Gastrocnemius medialis (tissue), 4 donors: ENCODE measurements around the gene ABCG2. TPM values are rescaled to one million over a fixed set of nuclear protein-coding genes. Genes with fewer than 3 reads are reported as not detected.

Experiments used
- ATAC-seq, 2 donors: fragments of 150-250 bp; one replicate each; pipeline ENCODE4 v1.9.1; 2016
- DNase-seq, 2 donors: peaks; one replicate each; pipeline ENCODE4 v3.0.0-alpha.2; 2019
- H3K27ac ChIP-seq, 4 donors: fragments of 200-600 bp; sonication (generic); 1 replicate in 1 of 4; 2 replicates in 3 of 4; pipeline ENCODE4 v1.5.1; 2016 to 2018; ENCODE audit warnings: mild to moderate bottlenecking in 2 of 4, moderate library complexity in 1 of 4
- H3K27me3 ChIP-seq, 3 donors: fragments of 200-600 bp; sonication (generic) in 2 of 3; 1 replicate in 1 of 3; 2 replicates in 2 of 3; pipeline versions ENCODE4 v1.5.1 to v1.6.0; 2016 to 2019; ENCODE audit warnings: mild to moderate bottlenecking in 1 of 3, moderate library complexity in 1 of 3
- H3K36me3 ChIP-seq, 2 donors: fragments of 200-600 bp; sonication (generic) in 1 of 2; one replicate each; pipeline ENCODE4 v1.5.1; 2017 to 2018
- H3K4me1 ChIP-seq, 2 donors: fragments of 200-600 bp; sonication (generic) in 1 of 2; one replicate each; pipeline ENCODE4 v1.5.1; 2016 to 2017; ENCODE audit warnings: mild to moderate bottlenecking in 2 of 2
- H3K4me3 ChIP-seq, 4 donors: fragments of 200-600 bp; sonication (generic) in 3 of 4; 1 replicate in 1 of 4; 2 replicates in 3 of 4; pipeline ENCODE4 v1.5.1; 2016 to 2019; ENCODE audit warnings: mild to moderate bottlenecking in 2 of 4
- H3K9me3 ChIP-seq, 3 donors: fragments of 200-600 bp; sonication (generic) in 2 of 3; 1 replicate in 1 of 3; 2 replicates in 2 of 3; pipeline ENCODE4 v1.5.1; 2016 to 2019
- POLR2A ChIP-seq, 2 donors: fragments of 450-650 bp; IDR thresholded peaks; one replicate each; pipeline ENCODE4 v1.6.1; 2017; ENCODE audit warnings: antibody characterized with exemption in 2 of 2, mild to moderate bottlenecking in 2 of 2, moderate library complexity in 2 of 2
- in situ Hi-C, 4 donors: fragments of 200-750 bp; cut with MboI; loops; one replicate each; pipeline versions ENCODE4 v1.15.0 to v1.8.0; 2017; ENCODE audit warnings: low sequenced_read_pairs in 4 of 4
- intact Hi-C: fragments of 100-400 bp; cut with DNase I; formaldehyde crosslinking; loops from one replicate; pipeline ENCODE4 v1.15.1; 2023; ENCODE audit warnings: low total_unique reads
- total RNA-seq, 4 donors: library from RNA; depleted of rRNA; stranded (reverse); fragments of >200 nt; gene quantifications; one replicate each; pipeline versions ENCODE4 v1.1.0 to v1.2.3, GENCODE V29; 2016
- TF ChIP-seq, protein P1 (sequence below), 5 experiments: fragments of 450-650 bp in 3 of 5; fragments of 200-600 bp in 2 of 5; sonication (generic) in 2 of 5; IDR thresholded peaks in 4 of 5; conservative IDR thresholded peaks in 1 of 5; 1 replicate in 4 of 5; 2 replicates in 1 of 5; pipeline ENCODE4 v1.5.1; 2016 to 2019; ENCODE audit warnings: antibody characterized with exemption in 5 of 5, mild to moderate bottlenecking in 3 of 5, moderate library complexity in 3 of 5

Gene ABCG2
- total RNA-seq: under 1 TPM in 3 of 4 donors, not detected in 1; 0.22 to 0.75 (median 0.23) TPM

DNA sequence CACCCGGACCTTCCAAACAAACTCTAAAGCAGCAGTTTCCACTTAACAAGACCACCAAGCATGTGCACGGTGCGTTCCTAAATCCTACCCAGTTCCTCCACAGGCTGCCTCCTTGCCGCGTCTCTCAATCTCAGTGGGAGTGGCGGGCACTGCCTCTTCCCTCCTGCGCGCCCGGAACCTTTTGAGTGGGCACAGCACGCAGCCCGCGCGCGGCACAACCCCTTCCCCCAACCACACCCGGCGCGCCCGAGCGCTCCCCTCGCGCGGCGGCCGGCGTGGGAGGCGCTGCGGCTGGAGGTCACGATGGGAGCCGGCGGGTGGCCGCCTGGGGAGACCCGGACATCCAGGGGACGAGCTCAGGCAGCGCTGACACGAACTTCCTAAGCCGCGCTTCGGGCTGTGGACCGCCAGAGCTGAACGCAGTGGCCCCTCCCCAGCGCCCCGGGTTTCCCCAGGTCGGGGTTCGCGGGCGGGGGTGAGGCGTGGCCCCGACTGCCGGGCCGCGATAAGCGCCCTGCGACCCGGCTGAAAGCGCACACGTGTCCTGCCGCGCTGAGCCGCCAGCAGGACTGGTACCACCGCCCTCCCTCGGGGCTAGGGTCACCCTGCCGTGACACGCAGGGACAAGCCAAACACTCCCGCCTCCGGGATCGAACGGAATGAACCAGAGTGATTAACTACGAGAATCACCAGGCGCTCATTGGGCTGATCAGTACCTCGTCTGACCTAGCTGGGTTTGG is at the start of gene ABCG2:
ABCG2 (minus strand) TSS at position 151 of the 740 bp plus-strand sequence. CDS start 18,644 bp downstream, outside the sequence.
- DNase-seq: no peak
- no peak for TF ChIP-seq POLR2A (IDR thresholded peaks at IDR 0.05)
- TF ChIP-seq, protein P1, sequence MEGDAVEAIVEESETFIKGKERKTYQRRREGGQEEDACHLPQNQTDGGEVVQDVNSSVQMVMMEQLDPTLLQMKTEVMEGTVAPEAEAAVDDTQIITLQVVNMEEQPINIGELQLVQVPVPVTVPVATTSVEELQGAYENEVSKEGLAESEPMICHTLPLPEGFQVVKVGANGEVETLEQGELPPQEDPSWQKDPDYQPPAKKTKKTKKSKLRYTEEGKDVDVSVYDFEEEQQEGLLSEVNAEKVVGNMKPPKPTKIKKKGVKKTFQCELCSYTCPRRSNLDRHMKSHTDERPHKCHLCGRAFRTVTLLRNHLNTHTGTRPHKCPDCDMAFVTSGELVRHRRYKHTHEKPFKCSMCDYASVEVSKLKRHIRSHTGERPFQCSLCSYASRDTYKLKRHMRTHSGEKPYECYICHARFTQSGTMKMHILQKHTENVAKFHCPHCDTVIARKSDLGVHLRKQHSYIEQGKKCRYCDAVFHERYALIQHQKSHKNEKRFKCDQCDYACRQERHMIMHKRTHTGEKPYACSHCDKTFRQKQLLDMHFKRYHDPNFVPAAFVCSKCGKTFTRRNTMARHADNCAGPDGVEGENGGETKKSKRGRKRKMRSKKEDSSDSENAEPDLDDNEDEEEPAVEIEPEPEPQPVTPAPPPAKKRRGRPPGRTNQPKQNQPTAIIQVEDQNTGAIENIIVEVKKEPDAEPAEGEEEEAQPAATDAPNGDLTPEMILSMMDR (IDR thresholded peaks at IDR 0.05 in 4 of 5, conservative IDR thresholded peaks at IDR 0.05 in 1 of 5): no peak

DNA sequence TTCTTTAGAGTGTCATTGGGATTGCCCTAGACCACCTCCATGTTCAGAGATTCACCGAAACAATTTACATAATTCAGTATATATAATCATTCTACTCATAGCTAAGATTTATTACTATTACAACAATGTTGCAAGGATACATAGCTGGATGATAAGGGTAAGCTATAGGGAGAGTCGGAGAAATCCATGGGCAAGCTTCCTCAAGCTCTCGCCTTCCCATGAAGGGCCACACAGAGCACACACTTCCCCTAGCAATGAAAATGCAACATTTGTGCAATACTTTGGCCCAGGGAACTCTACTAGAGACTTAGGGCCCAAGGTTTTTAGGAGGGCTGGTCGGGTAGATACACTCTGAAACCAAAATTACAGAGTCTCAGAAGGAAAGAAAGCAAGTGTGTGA is 49.7 kb upstream of the ABCG2 start:
- intact Hi-C loops: no loop called here
- no peak overlapping the region for H3K27ac ChIP-seq
- no peaks in the 10 kb centered on the region for H3K9me3 ChIP-seq
- no peaks in the 10 kb centered on the region for H3K27me3 ChIP-seq
- TF ChIP-seq, protein P1 (IDR thresholded peaks at IDR 0.05 in 4 of 5, conservative IDR thresholded peaks at IDR 0.05 in 1 of 5): no peak
- no peak for TF ChIP-seq POLR2A (IDR thresholded peaks at IDR 0.05)
- ATAC-seq: no peak
- no peaks in the 10 kb centered on the region for H3K36me3 ChIP-seq
- DNase-seq: no peak
- in situ Hi-C loops: loop anchor here in 2 of 4 donors (25.0 kb wide), 1 partner anchor 521 kb away; no protein-coding TSS in a partner anchor
- H3K4me3 ChIP-seq: no peak overlapping the region
- no peaks in the 10 kb centered on the region for H3K4me1 ChIP-seq

More for the DNA sequence above, at the start of gene ABCG2:
- peaks cover 0 to 3% (median 0%) of the 10 kb centered on the region in 3 donors for H3K9me3 ChIP-seq
- ATAC-seq: no peak
- H3K4me1 ChIP-seq: no peaks in the 10 kb centered on the region
- no peak within 1 kb of the TSS for H3K27ac ChIP-seq
- in situ Hi-C loops: no loop called here
- peaks cover 0 to 4% (median 0%) of the 10 kb centered on the region in 3 donors for H3K27me3 ChIP-seq
- peak within 1 kb of the TSS; percentile 54 to 71 (median 58) for H3K4me3 ChIP-seq
- no peaks in the 10 kb centered on the region for H3K36me3 ChIP-seq
- intact Hi-C loops: no loop called here

DNA sequence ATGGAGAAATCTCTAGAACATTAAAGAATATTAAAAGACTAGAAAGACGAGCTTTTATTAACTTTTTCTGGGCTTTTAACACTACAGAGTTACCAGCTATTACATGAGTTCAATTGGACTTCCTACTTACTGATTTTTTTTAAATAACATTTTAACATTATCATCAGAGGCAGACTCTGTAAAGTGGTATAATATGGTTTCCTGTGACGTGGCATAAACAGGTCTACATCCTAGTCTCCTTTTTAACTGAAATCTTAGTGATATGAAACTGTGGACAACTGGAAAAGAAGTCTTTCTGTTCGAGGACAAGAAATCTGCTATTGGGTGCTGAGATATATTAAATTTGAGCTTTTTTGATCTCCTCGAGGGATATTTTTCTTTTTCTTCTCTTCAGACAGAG is 48.7 kb upstream of the ABCG2 start:
- H3K9me3 ChIP-seq: no peaks in the 10 kb centered on the region
- TF ChIP-seq, protein P1 (IDR thresholded peaks at IDR 0.05 in 4 of 5, conservative IDR thresholded peaks at IDR 0.05 in 1 of 5): no peak
- no peak for TF ChIP-seq POLR2A (IDR thresholded peaks at IDR 0.05)
- no peak overlapping the region for H3K4me3 ChIP-seq
- no peak for DNase-seq
- ATAC-seq: no peak
- no peaks in the 10 kb centered on the region for H3K27me3 ChIP-seq
- H3K4me1 ChIP-seq: no peaks in the 10 kb centered on the region
- no peaks in the 10 kb centered on the region for H3K36me3 ChIP-seq
- intact Hi-C loops (no loop called here), in situ Hi-C loops (loop anchor here in 2 of 4 donors (25.0 kb wide), 1 partner anchor 520 kb away; no protein-coding TSS in a partner anchor)
- H3K27ac ChIP-seq: no peak overlapping the region

DNA sequence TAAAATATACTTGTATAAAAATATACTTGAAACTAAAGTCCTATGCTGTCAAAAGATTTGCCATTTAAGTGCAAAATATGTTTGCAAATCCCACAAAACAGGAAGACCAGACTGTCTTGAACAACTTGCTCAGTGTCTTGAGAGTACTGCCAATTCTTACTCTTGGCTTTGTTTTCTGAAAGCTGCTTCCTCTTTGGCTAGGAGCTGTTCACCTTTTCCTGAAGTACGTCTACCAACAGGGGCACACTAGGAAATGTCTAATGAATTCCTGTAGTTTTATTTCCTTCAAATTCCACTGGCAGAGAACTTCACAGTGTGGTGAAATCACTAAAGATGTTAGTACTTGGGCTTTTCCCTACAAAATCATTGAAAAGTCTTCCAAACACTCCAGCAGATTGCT is 46.4 kb upstream of the ABCG2 start:
- ATAC-seq (no peak), DNase-seq (no peak)
- Histone ChIP-seq H3K4me3 (no peak overlapping the region), H3K4me1 (no peaks in the 10 kb centered on the region), H3K27me3 (no peaks in the 10 kb centered on the region), H3K36me3 (no peaks in the 10 kb centered on the region), H3K9me3 (no peaks in the 10 kb centered on the region), H3K27ac (peak overlapping the region in 1 of 4 donors; percentile 27)
- in situ Hi-C loops (loop anchor here in 2 of 4 donors (25.0 kb wide), 1 partner anchor 518 kb away; no protein-coding TSS in a partner anchor), intact Hi-C loops (no loop called here)
- no peak for TF ChIP-seq POLR2A (IDR thresholded peaks at IDR 0.05)
- TF ChIP-seq, protein P1 (IDR thresholded peaks at IDR 0.05 in 4 of 5, conservative IDR thresholded peaks at IDR 0.05 in 1 of 5): no peak
